ENCODE measurements around the gene XRN1.

Gene XRN1

GRCh38 chr3:142256712-142257333 lies 191.0 kb downstream of the XRN1 start:
- no peak for TF ChIP-seq CTCF (IDR thresholded peaks at IDR 0.05; ENCODE audit: low read depth, low read length)
- no peak overlapping the region for H3K4me3 ChIP-seq (replicated peaks in 1 of 2; ENCODE audit: low read depth in 2 of 2, low read length in 2 of 2)
- no peak for DNase-seq (ENCODE audit: low read depth in 2 of 2)
